ENCODE data around the gene NRXN3. TPM values are rescaled to one million over a fixed set of nuclear protein-coding genes. Genes with fewer than 3 reads are reported as not detected.
A peak's percentile ranks its signal among the peaks of the same experiment; 100 is the strongest.

The NRXN3 gene
- total and polyA plus RNA-seq, 2 experiments from 2014 or later, result 1.0 to 1.8 TPM

DNA sequence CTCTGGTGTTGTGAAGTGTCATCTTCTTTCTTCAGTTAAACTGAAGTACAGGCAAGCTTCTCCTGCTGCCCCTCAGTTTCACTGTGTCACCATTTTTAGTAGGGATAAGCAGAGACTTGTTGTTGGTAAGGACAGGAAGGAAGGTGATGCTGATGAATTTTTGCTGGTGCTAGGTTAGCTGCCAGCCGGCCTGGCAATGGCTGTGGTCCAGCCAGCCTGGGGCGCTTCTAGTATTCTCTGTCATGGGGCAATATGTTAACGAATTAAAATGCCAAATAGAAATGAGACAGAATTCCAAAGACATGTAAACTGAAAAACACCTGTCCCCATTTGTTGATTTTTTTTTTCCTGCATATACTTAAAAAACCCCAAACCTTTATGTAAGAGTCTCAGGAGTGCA, 1438.3 kb downstream of the NRXN3 start:
- H2AFZ ChIP-seq, result no peak overlapping the region
- Mint-ChIP-seq H3K4me3 (no peak overlapping the region), H3K9me3 (no peaks in the 10 kb centered on the region), H3K27me3 (ENCODE audit: insufficient read depth, low read depth, poor library complexity) (no peaks in the 10 kb centered on the region), H3K4me1 (peaks cover 8% of the 10 kb centered on the region; the same call in 2 of the 3 replicates), H3K27ac (peak overlapping the region; percentile 0; the same call in 1 of the 2 replicates), H3K36me3 (ENCODE audit: low read depth) (no peaks in the 10 kb centered on the region)
- H3K4me3 ChIP-seq, result no peak overlapping the region
- H3K4me1 ChIP-seq (ENCODE audit: insufficient read depth), result no peaks in the 10 kb centered on the region
- no peak overlapping the region for H3K4me2 ChIP-seq
- H4K20me1 ChIP-seq (replicated peaks; ENCODE audit: insufficient read depth), result no peaks in the 10 kb centered on the region
- H3F3A ChIP-seq (replicated peaks; ENCODE audit: low read depth), result no peaks in the 10 kb centered on the region
- H3K79me2 ChIP-seq (replicated peaks; ENCODE audit: insufficient read depth), result no peaks in the 10 kb centered on the region
- no peak for ATAC-seq
- no peak for DNase-seq (ENCODE audit: low spot score)
- no peak overlapping the region for H3K27ac ChIP-seq (ENCODE audit: low read depth)
- H3K27me3 ChIP-seq (ENCODE audit: insufficient read depth), result no peaks in the 10 kb centered on the region
- TF ChIP-seq, protein P1, sequence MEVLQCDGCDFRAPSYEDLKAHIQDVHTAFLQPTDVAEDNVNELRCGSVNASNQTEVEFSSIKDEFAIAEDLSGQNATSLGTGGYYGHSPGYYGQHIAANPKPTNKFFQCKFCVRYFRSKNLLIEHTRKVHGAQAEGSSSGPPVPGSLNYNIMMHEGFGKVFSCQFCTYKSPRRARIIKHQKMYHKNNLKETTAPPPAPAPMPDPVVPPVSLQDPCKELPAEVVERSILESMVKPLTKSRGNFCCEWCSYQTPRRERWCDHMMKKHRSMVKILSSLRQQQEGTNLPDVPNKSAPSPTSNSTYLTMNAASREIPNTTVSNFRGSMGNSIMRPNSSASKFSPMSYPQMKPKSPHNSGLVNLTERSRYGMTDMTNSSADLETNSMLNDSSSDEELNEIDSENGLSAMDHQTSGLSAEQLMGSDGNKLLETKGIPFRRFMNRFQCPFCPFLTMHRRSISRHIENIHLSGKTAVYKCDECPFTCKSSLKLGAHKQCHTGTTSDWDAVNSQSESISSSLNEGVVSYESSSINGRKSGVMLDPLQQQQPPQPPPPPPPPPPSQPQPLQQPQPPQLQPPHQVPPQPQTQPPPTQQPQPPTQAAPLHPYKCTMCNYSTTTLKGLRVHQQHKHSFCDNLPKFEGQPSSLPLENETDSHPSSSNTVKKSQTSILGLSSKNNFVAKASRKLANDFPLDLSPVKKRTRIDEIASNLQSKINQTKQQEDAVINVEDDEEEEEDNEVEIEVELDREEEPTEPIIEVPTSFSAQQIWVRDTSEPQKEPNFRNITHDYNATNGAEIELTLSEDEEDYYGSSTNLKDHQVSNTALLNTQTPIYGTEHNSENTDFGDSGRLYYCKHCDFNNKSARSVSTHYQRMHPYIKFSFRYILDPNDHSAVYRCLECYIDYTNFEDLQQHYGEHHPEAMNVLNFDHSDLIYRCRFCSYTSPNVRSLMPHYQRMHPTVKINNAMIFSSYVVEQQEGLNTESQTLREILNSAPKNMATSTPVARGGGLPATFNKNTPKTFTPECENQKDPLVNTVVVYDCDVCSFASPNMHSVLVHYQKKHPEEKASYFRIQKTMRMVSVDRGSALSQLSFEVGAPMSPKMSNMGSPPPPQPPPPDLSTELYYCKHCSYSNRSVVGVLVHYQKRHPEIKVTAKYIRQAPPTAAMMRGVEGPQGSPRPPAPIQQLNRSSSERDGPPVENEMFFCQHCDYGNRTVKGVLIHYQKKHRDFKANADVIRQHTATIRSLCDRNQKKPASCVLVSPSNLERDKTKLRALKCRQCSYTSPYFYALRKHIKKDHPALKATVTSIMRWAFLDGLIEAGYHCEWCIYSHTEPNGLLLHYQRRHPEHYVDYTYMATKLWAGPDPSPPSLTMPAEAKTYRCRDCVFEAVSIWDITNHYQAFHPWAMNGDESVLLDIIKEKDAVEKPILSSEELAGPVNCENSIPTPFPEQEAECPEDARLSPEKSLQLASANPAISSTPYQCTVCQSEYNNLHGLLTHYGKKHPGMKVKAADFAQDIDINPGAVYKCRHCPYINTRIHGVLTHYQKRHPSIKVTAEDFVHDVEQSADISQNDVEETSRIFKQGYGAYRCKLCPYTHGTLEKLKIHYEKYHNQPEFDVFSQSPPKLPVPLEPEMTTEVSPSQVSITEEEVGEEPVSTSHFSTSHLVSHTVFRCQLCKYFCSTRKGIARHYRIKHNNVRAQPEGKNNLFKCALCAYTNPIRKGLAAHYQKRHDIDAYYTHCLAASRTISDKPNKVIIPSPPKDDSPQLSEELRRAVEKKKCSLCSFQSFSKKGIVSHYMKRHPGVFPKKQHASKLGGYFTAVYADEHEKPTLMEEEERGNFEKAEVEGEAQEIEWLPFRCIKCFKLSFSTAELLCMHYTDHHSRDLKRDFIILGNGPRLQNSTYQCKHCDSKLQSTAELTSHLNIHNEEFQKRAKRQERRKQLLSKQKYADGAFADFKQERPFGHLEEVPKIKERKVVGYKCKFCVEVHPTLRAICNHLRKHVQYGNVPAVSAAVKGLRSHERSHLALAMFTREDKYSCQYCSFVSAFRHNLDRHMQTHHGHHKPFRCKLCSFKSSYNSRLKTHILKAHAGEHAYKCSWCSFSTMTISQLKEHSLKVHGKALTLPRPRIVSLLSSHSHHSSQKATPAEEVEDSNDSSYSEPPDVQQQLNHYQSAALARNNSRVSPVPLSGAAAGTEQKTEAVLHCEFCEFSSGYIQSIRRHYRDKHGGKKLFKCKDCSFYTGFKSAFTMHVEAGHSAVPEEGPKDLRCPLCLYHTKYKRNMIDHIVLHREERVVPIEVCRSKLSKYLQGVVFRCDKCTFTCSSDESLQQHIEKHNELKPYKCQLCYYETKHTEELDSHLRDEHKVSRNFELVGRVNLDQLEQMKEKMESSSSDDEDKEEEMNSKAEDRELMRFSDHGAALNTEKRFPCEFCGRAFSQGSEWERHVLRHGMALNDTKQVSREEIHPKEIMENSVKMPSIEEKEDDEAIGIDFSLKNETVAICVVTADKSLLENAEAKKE (CRISPR knock-in tag; IDR thresholded peaks at IDR 0.05), result no peak
- TF ChIP-seq CREB1 (CRISPR knock-in tag; IDR thresholded peaks at IDR 0.05; ENCODE audit: low read depth), result no peak
- no peak for TF ChIP-seq REST (IDR thresholded peaks at IDR 0.05; ENCODE audit: unreplicated experiment)
- no peak for TF ChIP-seq ZNF331 (CRISPR knock-in tag; IDR thresholded peaks at IDR 0.05; ENCODE audit: low read depth)
- TF ChIP-seq EZH2 (IDR thresholded peaks at IDR 0.05; ENCODE audit: low read depth, unreplicated experiment), result no peak
- TF ChIP-seq EZH2phosphoT487 (IDR thresholded peaks at IDR 0.05; ENCODE audit: unreplicated experiment), result no peak
- TF ChIP-seq, protein P2, sequence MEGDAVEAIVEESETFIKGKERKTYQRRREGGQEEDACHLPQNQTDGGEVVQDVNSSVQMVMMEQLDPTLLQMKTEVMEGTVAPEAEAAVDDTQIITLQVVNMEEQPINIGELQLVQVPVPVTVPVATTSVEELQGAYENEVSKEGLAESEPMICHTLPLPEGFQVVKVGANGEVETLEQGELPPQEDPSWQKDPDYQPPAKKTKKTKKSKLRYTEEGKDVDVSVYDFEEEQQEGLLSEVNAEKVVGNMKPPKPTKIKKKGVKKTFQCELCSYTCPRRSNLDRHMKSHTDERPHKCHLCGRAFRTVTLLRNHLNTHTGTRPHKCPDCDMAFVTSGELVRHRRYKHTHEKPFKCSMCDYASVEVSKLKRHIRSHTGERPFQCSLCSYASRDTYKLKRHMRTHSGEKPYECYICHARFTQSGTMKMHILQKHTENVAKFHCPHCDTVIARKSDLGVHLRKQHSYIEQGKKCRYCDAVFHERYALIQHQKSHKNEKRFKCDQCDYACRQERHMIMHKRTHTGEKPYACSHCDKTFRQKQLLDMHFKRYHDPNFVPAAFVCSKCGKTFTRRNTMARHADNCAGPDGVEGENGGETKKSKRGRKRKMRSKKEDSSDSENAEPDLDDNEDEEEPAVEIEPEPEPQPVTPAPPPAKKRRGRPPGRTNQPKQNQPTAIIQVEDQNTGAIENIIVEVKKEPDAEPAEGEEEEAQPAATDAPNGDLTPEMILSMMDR (conservative IDR thresholded peaks at IDR 0.05; ENCODE audit: low read depth in 2 of 2), result no peak
- no peak for TF ChIP-seq POLR2AphosphoS5 (IDR thresholded peaks at IDR 0.05; ENCODE audit: low read depth)
- no peaks in the 10 kb centered on the region for H3K36me3 ChIP-seq (ENCODE audit: insufficient read depth)
- H3K9me2 ChIP-seq (ENCODE audit: insufficient read depth), result no peaks in the 10 kb centered on the region

Data from GM23338 (cell line).